SK-N-SH (cell line): ENCODE results near the gene SPRN.

ENCODE experiments used
- CTCF ChIP-seq: fragments of 200-600 bp; sonication (generic); IDR thresholded peaks from 2 replicates; pipeline ENCODE4 v1.6.1; 2017; ENCODE audit warnings: antibody characterized with exemption, mild to moderate bottlenecking, moderate library complexity
- EP300 ChIP-seq, 2 experiments: IDR thresholded peaks; 2 replicates each; pipeline versions ENCODE4 v1.4.0 to v1.6.1; 2012; ENCODE audit warnings: borderline replicate concordance in 1 of 2, low read depth in 1 of 2, low read length in 1 of 2
- FOSL2 ChIP-seq: IDR thresholded peaks from 2 replicates; pipeline ENCODE4 v1.4.0; 2012; ENCODE audit warnings: low read depth, mild to moderate bottlenecking, moderate library complexity, borderline replicate concordance
- JUND ChIP-seq: IDR thresholded peaks from 2 replicates; pipeline ENCODE4 v1.4.0; 2012
- POLR2AphosphoS5 ChIP-seq: IDR thresholded peaks from 2 replicates; pipeline ENCODE4 v1.6.1; 2012; ENCODE audit warnings: low read depth, low read length
- SIN3A ChIP-seq: IDR thresholded peaks from 2 replicates; pipeline ENCODE4 v1.6.1; 2012; ENCODE audit warnings: low read depth, mild to moderate bottlenecking, low read length, moderate library complexity, borderline replicate concordance
- TF ChIP-seq, protein P1 (sequence below): IDR thresholded peaks from 2 replicates; pipeline ENCODE4 v1.4.0; 2012; ENCODE audit warnings: low read depth, borderline replicate concordance
- TF ChIP-seq, protein P2 (sequence below): IDR thresholded peaks from 2 replicates; pipeline ENCODE4 v1.6.1; 2012; ENCODE audit warnings: mild to moderate bottlenecking, low read depth, low read length, moderate library complexity
- TF ChIP-seq, protein P3 (sequence below): IDR thresholded peaks from 2 replicates; pipeline ENCODE4 v1.4.0; 2012; ENCODE audit warnings: low read depth, borderline replicate concordance

DNA sequence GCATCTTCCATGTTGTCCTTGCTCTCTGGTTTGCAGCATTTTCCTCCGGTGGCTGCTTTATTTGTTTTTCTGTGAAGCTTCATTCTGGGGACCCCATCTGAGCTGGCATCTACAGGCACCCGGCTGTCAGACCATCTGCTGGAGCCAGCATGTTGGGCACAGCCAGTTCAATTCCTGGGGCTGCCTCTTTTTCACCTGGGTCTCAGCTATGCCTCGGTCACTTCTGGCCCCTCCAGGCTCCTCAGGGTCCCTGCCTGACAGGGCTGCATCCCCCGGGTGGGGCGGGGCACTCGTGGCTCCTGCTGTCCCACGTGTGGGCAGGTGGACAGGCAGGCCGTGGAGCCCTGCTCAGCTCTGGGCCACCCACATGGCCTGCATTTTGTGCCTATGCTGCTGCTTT lies 37.4 kb upstream of the SPRN start:
- TF ChIP-seq EP300 (IDR thresholded peaks at IDR 0.05; ENCODE audit: borderline replicate concordance in 1 of 2, low read depth in 1 of 2, low read length in 1 of 2) (no peak), FOSL2 (no peak), POLR2AphosphoS5 (no peak), CTCF (no peak), JUND (no peak), SIN3A (no peak)
- TF ChIP-seq, protein P1, sequence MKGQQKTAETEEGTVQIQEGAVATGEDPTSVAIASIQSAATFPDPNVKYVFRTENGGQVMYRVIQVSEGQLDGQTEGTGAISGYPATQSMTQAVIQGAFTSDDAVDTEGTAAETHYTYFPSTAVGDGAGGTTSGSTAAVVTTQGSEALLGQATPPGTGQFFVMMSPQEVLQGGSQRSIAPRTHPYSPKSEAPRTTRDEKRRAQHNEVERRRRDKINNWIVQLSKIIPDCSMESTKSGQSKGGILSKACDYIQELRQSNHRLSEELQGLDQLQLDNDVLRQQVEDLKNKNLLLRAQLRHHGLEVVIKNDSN, result no peak
- TF ChIP-seq, protein P2, sequence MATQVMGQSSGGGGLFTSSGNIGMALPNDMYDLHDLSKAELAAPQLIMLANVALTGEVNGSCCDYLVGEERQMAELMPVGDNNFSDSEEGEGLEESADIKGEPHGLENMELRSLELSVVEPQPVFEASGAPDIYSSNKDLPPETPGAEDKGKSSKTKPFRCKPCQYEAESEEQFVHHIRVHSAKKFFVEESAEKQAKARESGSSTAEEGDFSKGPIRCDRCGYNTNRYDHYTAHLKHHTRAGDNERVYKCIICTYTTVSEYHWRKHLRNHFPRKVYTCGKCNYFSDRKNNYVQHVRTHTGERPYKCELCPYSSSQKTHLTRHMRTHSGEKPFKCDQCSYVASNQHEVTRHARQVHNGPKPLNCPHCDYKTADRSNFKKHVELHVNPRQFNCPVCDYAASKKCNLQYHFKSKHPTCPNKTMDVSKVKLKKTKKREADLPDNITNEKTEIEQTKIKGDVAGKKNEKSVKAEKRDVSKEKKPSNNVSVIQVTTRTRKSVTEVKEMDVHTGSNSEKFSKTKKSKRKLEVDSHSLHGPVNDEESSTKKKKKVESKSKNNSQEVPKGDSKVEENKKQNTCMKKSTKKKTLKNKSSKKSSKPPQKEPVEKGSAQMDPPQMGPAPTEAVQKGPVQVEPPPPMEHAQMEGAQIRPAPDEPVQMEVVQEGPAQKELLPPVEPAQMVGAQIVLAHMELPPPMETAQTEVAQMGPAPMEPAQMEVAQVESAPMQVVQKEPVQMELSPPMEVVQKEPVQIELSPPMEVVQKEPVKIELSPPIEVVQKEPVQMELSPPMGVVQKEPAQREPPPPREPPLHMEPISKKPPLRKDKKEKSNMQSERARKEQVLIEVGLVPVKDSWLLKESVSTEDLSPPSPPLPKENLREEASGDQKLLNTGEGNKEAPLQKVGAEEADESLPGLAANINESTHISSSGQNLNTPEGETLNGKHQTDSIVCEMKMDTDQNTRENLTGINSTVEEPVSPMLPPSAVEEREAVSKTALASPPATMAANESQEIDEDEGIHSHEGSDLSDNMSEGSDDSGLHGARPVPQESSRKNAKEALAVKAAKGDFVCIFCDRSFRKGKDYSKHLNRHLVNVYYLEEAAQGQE, result no peak
- TF ChIP-seq, protein P3, sequence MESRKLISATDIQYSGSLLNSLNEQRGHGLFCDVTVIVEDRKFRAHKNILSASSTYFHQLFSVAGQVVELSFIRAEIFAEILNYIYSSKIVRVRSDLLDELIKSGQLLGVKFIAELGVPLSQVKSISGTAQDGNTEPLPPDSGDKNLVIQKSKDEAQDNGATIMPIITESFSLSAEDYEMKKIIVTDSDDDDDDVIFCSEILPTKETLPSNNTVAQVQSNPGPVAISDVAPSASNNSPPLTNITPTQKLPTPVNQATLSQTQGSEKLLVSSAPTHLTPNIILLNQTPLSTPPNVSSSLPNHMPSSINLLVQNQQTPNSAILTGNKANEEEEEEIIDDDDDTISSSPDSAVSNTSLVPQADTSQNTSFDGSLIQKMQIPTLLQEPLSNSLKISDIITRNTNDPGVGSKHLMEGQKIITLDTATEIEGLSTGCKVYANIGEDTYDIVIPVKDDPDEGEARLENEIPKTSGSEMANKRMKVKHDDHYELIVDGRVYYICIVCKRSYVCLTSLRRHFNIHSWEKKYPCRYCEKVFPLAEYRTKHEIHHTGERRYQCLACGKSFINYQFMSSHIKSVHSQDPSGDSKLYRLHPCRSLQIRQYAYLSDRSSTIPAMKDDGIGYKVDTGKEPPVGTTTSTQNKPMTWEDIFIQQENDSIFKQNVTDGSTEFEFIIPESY, result no peak
